HL-60 (cell line): Measurements from ENCODE around the gene TNFRSF1B.

Experiments
- CTCF ChIP-seq: IDR thresholded peaks from one replicate; pipeline ENCODE4 v1.5.1; 2011; ENCODE audit warnings: low read length, control low read depth, inconsistent platforms; ENCODE audit not compliant: insufficient read depth
- POLR2AphosphoS5 ChIP-seq: IDR thresholded peaks from 2 replicates; pipeline ENCODE4 v1.6.1; 2012; ENCODE audit warnings: low read depth
- TF ChIP-seq, protein P1 (sequence below): IDR thresholded peaks from 2 replicates; pipeline ENCODE4 v1.6.1; 2012; ENCODE audit warnings: low read depth; ENCODE audit not compliant: insufficient replicate concordance

DNA sequence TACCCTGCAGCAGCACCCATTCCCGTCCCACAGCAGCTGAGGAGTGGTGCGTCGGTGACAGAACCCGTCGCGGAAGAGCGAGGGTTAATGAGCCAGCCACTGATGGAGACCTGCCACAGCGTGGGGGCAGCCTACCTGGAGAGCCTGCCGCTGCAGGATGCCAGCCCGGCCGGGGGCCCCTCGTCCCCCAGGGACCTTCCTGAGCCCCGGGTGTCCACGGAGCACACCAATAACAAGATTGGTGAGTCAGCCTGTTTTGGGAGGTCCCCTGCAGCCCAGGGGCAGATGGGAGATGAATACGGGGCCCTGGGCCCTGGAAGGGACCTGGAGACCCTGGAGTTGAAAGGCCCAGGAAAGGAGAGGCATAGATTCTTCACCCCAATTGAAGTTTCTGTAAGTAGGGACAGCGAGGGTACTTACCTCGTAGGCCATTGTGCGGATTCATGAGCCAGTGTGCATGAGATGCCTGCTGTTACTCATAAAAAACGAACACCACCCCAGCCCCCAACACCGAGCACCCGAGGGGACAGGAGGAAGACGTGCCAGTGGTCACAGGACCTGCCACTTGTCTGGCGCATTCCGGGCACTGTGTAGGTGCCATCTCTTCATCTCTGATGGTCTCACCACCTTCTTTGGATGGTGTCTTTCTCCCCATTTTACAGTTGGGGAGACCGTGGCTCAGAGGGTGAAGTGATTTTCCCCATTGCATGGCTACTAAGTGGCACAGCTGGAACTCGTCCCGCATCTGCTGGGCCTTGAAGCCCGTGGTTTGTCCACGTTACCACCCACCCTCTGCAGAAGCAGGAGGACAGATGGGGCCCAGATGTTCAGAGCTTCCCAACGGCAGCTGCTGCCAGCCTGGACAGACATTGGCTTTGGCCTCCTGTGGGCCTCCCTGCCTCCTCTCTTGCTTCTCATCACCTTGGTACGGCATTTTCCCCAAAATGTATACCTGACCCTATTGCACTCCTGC lies 28.3 kb upstream of the TNFRSF1B start:
- TF ChIP-seq POLR2AphosphoS5: no peak
- no peak for TF ChIP-seq CTCF
- TF ChIP-seq, protein P1, sequence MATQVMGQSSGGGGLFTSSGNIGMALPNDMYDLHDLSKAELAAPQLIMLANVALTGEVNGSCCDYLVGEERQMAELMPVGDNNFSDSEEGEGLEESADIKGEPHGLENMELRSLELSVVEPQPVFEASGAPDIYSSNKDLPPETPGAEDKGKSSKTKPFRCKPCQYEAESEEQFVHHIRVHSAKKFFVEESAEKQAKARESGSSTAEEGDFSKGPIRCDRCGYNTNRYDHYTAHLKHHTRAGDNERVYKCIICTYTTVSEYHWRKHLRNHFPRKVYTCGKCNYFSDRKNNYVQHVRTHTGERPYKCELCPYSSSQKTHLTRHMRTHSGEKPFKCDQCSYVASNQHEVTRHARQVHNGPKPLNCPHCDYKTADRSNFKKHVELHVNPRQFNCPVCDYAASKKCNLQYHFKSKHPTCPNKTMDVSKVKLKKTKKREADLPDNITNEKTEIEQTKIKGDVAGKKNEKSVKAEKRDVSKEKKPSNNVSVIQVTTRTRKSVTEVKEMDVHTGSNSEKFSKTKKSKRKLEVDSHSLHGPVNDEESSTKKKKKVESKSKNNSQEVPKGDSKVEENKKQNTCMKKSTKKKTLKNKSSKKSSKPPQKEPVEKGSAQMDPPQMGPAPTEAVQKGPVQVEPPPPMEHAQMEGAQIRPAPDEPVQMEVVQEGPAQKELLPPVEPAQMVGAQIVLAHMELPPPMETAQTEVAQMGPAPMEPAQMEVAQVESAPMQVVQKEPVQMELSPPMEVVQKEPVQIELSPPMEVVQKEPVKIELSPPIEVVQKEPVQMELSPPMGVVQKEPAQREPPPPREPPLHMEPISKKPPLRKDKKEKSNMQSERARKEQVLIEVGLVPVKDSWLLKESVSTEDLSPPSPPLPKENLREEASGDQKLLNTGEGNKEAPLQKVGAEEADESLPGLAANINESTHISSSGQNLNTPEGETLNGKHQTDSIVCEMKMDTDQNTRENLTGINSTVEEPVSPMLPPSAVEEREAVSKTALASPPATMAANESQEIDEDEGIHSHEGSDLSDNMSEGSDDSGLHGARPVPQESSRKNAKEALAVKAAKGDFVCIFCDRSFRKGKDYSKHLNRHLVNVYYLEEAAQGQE: no peak
